A549 (cell line): ENCODE data around the gene ALDH1L1.

ENCODE experiments used
- CHD2 ChIP-seq: fragments of 150-350 bp; IDR thresholded peaks from 2 replicates; pipeline ENCODE4 v1.6.1; 2014; ENCODE audit warnings: low read length; ENCODE audit not compliant: partially characterized antibody
- CTCF ChIP-seq: fragments of >200 bp; sonication (Bioruptor Twin); formaldehyde crosslinking; IDR thresholded peaks from 3 replicates; pipeline ENCODE4 v1.5.1; 2016
- EP300 ChIP-seq, 2 experiments: fragments of >200 bp; sonication (Bioruptor Twin); formaldehyde crosslinking; IDR thresholded peaks; 2 replicates in 1 of 2; 3 replicates in 1 of 2; pipeline ENCODE4 v1.6.1; 2016 to 2017
- HEYL ChIP-seq: fragments of 250-450 bp; sonication (Bioruptor Pico); IDR thresholded peaks from 2 replicates; pipeline ENCODE4 v1.8.0; 2021; ENCODE audit warnings: mild to moderate bottlenecking, moderate library complexity
- HOXB5 ChIP-seq: fragments of 250-450 bp; sonication (Bioruptor Pico); IDR thresholded peaks from 2 replicates; pipeline ENCODE4 v1.5.0; 2020; ENCODE audit warnings: mild to moderate bottlenecking, moderate library complexity
- KDM5A ChIP-seq: fragments of 200-600 bp; sonication (generic); IDR thresholded peaks from 2 replicates; pipeline ENCODE4 v1.6.1; 2016; ENCODE audit warnings: antibody characterized with exemption, mild to moderate bottlenecking
- NPAS2 ChIP-seq: fragments of 250-450 bp; sonication (Bioruptor Pico); IDR thresholded peaks from 2 replicates; pipeline ENCODE4 v1.8.0; 2022; ENCODE audit warnings: mild to moderate bottlenecking, moderate library complexity, borderline replicate concordance
- POLR2A ChIP-seq: IDR thresholded peaks from 2 replicates; pipeline ENCODE4 v1.6.1; 2012; ENCODE audit warnings: mild to moderate bottlenecking, low read length
- RAD21 ChIP-seq, 2 experiments: fragments of >200 bp in 1 of 2; sonication (Bioruptor Twin) in 1 of 2; formaldehyde crosslinking in 1 of 2; IDR thresholded peaks in 1 of 2; conservative IDR thresholded peaks in 1 of 2; 2 replicates in 1 of 2; 3 replicates in 1 of 2; pipeline ENCODE4 v1.6.1; 2012 to 2018; ENCODE audit warnings: inconsistent platforms in 1 of 2
- RARB ChIP-seq: fragments of 250-450 bp; sonication (Bioruptor Pico); IDR thresholded peaks from 2 replicates; pipeline ENCODE4 v1.8.0; 2021; ENCODE audit warnings: mild to moderate bottlenecking, moderate library complexity
- RCOR1 ChIP-seq: fragments of 150-350 bp; IDR thresholded peaks from 2 replicates; pipeline ENCODE4 v1.6.1; 2014; ENCODE audit warnings: antibody characterized with exemption, low read length, low read depth
- ZC3H11A ChIP-seq: fragments of 450-650 bp; IDR thresholded peaks from 2 replicates; pipeline ENCODE4 v1.6.1; 2014; ENCODE audit warnings: antibody characterized with exemption, mild to moderate bottlenecking
- TF ChIP-seq, protein P1 (sequence below): fragments of 450-650 bp; IDR thresholded peaks from 2 replicates; pipeline ENCODE4 v1.6.1; 2014; ENCODE audit warnings: antibody characterized with exemption

- TF ChIP-seq, protein P1, sequence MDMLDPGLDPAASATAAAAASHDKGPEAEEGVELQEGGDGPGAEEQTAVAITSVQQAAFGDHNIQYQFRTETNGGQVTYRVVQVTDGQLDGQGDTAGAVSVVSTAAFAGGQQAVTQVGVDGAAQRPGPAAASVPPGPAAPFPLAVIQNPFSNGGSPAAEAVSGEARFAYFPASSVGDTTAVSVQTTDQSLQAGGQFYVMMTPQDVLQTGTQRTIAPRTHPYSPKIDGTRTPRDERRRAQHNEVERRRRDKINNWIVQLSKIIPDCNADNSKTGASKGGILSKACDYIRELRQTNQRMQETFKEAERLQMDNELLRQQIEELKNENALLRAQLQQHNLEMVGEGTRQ, result no peak
- TF ChIP-seq CTCF (no peak), HOXB5 (CRISPR knock-in tag) (no peak), ZC3H11A (no peak), RAD21 (conservative IDR thresholded peaks at IDR 0.05 in 1 of 2, IDR thresholded peaks at IDR 0.05 in 1 of 2) (no peak), KDM5A (no peak), RCOR1 (no peak), CHD2 (no peak), EP300 (IDR thresholded peaks at IDR 0.05) (no peak), NPAS2 (CRISPR knock-in tag) (no peak), RARB (CRISPR knock-in tag) (no peak), POLR2A (no peak), HEYL (CRISPR knock-in tag) (no peak)
Measured at GRCh38 chr3:126205717-126206655, 25.6 kb upstream of the ALDH1L1 start.
